ENCODE results near the gene AQP9. TPM values are rescaled to one million over a fixed set of nuclear protein-coding genes. Genes with fewer than 3 reads are reported as not detected.

AQP9 gene
- total RNA-seq, 1 donor from 2014 or later: 46.9 TPM

GRCh38 chr15:58125333-58125732, 12.8 kb upstream of the AQP9 start:
- TF ChIP-seq CTCF (IDR thresholded peaks at IDR 0.05): no peak
- ATAC-seq: no peak
- Histone ChIP-seq H3K9me3 (no peaks in the 10 kb centered on the region), H3K4me1 (no peaks in the 10 kb centered on the region), H3K4me3 (no peak overlapping the region), H3K27me3 (no peaks in the 10 kb centered on the region), H3K27ac (no peak overlapping the region), H3K36me3 (no peaks in the 10 kb centered on the region)
- intact Hi-C loops (cut with DNase I): no loop called here
- DNase-seq: no peak

- ATAC-seq: no peak
- Histone ChIP-seq H3K4me3 (no peak overlapping the region), H3K36me3 (no peaks in the 10 kb centered on the region), H3K4me1 (peaks cover 11% of the 10 kb centered on the region), H3K27ac (no peak overlapping the region), H3K9me3 (no peaks in the 10 kb centered on the region), H3K27me3 (no peaks in the 10 kb centered on the region)
- intact Hi-C loops (cut with DNase I): no loop called here
- TF ChIP-seq CTCF (IDR thresholded peaks at IDR 0.05): no peak
- DNase-seq: no peak
These were observed 3.3 kb upstream of the AQP9 start for GRCh38 chr15:58134886-58135285.

- intact Hi-C loops (cut with DNase I): no loop called here
- H3K4me1 ChIP-seq: peaks cover 16% of the 10 kb centered on the region
These were observed 2.5 kb upstream of the AQP9 start for GRCh38 chr15:58135511-58136174.

GRCh38 chr15:58136731-58137130, 1.4 kb upstream of the AQP9 start:
- TF ChIP-seq CTCF (IDR thresholded peaks at IDR 0.05): no peak
- no peak overlapping the region for H3K4me3 ChIP-seq
- intact Hi-C loops (cut with DNase I): no loop called here
- H3K27ac ChIP-seq: no peak overlapping the region
- no peaks in the 10 kb centered on the region for H3K36me3 ChIP-seq
- H3K9me3 ChIP-seq: no peaks in the 10 kb centered on the region
- no peaks in the 10 kb centered on the region for H3K27me3 ChIP-seq
- DNase-seq (no peak), ATAC-seq (no peak)
- peaks cover 16% of the 10 kb centered on the region for H3K4me1 ChIP-seq

More at GRCh38 chr15:58135511-58136174, 2.5 kb upstream of the AQP9 start:
- ATAC-seq (no peak), DNase-seq (no peak)
- no peaks in the 10 kb centered on the region for H3K9me3 ChIP-seq
- no peaks in the 10 kb centered on the region for H3K36me3 ChIP-seq
- no peaks in the 10 kb centered on the region for H3K27me3 ChIP-seq
- no peak overlapping the region for H3K27ac ChIP-seq
- no peak overlapping the region for H3K4me3 ChIP-seq
- no peak for TF ChIP-seq CTCF (IDR thresholded peaks at IDR 0.05)

- DNase-seq: no peak
- no peaks in the 10 kb centered on the region for H3K36me3 ChIP-seq
- ATAC-seq: no peak
- intact Hi-C loops (cut with DNase I): no loop called here
- H3K4me1 ChIP-seq: peaks cover 16% of the 10 kb centered on the region
- no peak for TF ChIP-seq CTCF (IDR thresholded peaks at IDR 0.05)
- no peak overlapping the region for H3K4me3 ChIP-seq
- H3K9me3 ChIP-seq: no peaks in the 10 kb centered on the region
- H3K27ac ChIP-seq: no peak overlapping the region
- H3K27me3 ChIP-seq: no peaks in the 10 kb centered on the region
These were observed 495 bp upstream of the AQP9 start for GRCh38 chr15:58137686-58138085.
